Adrenal gland (tissue), 12 donors: Measurements from ENCODE around the gene TENT5A. TPM values are rescaled to one million over a fixed set of nuclear protein-coding genes. Genes with fewer than 3 reads are reported as not detected.

Source experiments
- DNase-seq, 7 donors: peaks; one replicate each; pipeline ENCODE4 v3.0.0-alpha.2; 2019 to 2020
- H3K27ac ChIP-seq, 5 donors: fragments of 200-600 bp; sonication (generic) in 4 of 5; 1 replicate in 3 of 5; 2 replicates in 2 of 5; pipeline versions ENCODE4 v1.5.1 to v1.8.0; 2016 to 2020; ENCODE audit warnings: mild to moderate bottlenecking in 1 of 5
- H3K27me3 ChIP-seq: fragments of 200-600 bp; 2 replicates; pipeline ENCODE4 v1.8.0; 2021
- H3K36me3 ChIP-seq, 2 donors: fragments of 200-600 bp; replicated peaks in 1 of 2; 1 replicate in 1 of 2; 2 replicates in 1 of 2; pipeline versions ENCODE4 v1.5.1 to v1.8.0; 2018 to 2022
- H3K4me1 ChIP-seq, 2 donors: fragments of 200-600 bp; replicated peaks in 1 of 2; 1 replicate in 1 of 2; 2 replicates in 1 of 2; pipeline versions ENCODE4 v1.5.1 to v1.8.0; 2018 to 2021
- H3K4me3 ChIP-seq, 4 donors: fragments of 200-600 bp; sonication (generic) in 3 of 4; one replicate each; pipeline ENCODE4 v1.5.1; 2016 to 2018
- H3K9me3 ChIP-seq, 3 donors: fragments of 200-600 bp; sonication (generic) in 1 of 3; replicated peaks in 1 of 3; 1 replicate in 2 of 3; 2 replicates in 1 of 3; pipeline versions ENCODE4 v1.5.1 to v1.8.0; 2016 to 2021
- POLR2A ChIP-seq, 2 donors: fragments of 450-650 bp; IDR thresholded peaks; one replicate each; pipeline ENCODE4 v1.6.1; 2017; ENCODE audit warnings: antibody characterized with exemption in 2 of 2, mild to moderate bottlenecking in 2 of 2, moderate library complexity in 1 of 2
- WGBS, 4 donors: extraction: QIAGEN DNeasy Blood & Tissue Kit in 2 of 4; methylation state at CpG; one replicate each; pipeline versions ENCODE4 v1.1.5 to v1.1.7; 2013 to 2017; 5-methylcytosine and 5-hydroxymethylcytosine counted together
- intact Hi-C, 2 donors: fragments of 100-400 bp; cut with DNase I; formaldehyde crosslinking; loops; one replicate each; pipeline versions ENCODE4 v1.14.1 to v1.15.0; 2022 to 2023
- polyA plus RNA-seq, 3 donors: library from polyadenylated mRNA; stranded (reverse); fragments of 200-250 nt in 2 of 3; fragments of 350-450 nt in 1 of 3; fragmentation: Illumina TruSeq in 1 of 3; extraction: RNeasy Lipid Tissue Mini Kit (QIAGEN cat#74804) in 1 of 3; gene quantifications; one replicate each; pipeline ENCODE4 v1.2.3, GENCODE V29; 2013 to 2014
- total RNA-seq, 9 donors: library from RNA; depleted of rRNA in 4 of 9; stranded (reverse); fragments of >200 nt in 4 of 9; fragments of 120-200 nt in 1 of 9; fragmentation: NEBNext Ultra II Directional in 1 of 9; extraction: Animal tissue kit (Norgen Biotek cat#: 25700) in 1 of 9; gene quantifications; one replicate each; pipeline versions ENCODE4 v1.1.0 to v1.2.4, GENCODE V29; 2013 to 2023
- TF ChIP-seq, protein P1 (sequence below), 6 experiments: fragments of 450-650 bp in 4 of 6; fragments of 200-600 bp in 2 of 6; sonication (generic) in 1 of 6; IDR thresholded peaks; 1 replicate in 5 of 6; 2 replicates in 1 of 6; pipeline versions ENCODE4 v1.5.1 to v1.8.0; 2016 to 2021; ENCODE audit warnings: antibody characterized with exemption in 6 of 6, mild to moderate bottlenecking in 2 of 6, moderate library complexity in 1 of 6
- donor health status: healthy with polysubstance abuse.
- donor health status: Bipolar disorder and iron deficiency.
- donor health status: DM: yes; HTN: yes; CAD: no.
- donor health status: DM: no; HTN: no; CAD: no.
- donor health status: DM: no; HTN: no; CAD: no.
- donor health status: DM: yes; HTN: yes; CAD: no.

TENT5A gene
- total and polyA plus RNA-seq, 12 donors = 4.4 to 24.6 (median 15.4) TPM

DNA sequence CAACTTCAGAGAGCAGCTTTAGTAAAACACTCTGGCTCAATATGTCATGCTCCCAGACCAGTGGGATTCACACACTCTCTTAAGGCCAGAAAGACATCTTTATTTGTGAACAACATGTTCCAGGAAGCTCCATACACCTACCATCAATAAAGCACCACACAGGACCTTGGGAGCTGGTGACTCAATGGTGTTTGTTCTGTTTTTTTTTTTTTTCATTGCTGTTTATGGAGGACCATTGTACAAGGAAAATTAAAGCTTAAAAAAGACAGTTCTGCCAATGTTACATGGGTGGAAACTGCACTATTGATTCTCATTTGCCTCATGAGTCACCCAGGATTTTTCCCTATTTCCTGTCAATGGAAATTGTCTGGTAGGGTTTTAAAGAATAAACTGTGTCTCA, 36.3 kb upstream of the TENT5A start:
- H3K4me1 ChIP-seq = peaks cover 6 to 26% of the 10 kb centered on the region in 2 donors
- DNase-seq = peak in 3 of 7 donors; percentile 11 to 34 (median 14)
- intact Hi-C loops = no loop called here
- TF ChIP-seq, protein P1, sequence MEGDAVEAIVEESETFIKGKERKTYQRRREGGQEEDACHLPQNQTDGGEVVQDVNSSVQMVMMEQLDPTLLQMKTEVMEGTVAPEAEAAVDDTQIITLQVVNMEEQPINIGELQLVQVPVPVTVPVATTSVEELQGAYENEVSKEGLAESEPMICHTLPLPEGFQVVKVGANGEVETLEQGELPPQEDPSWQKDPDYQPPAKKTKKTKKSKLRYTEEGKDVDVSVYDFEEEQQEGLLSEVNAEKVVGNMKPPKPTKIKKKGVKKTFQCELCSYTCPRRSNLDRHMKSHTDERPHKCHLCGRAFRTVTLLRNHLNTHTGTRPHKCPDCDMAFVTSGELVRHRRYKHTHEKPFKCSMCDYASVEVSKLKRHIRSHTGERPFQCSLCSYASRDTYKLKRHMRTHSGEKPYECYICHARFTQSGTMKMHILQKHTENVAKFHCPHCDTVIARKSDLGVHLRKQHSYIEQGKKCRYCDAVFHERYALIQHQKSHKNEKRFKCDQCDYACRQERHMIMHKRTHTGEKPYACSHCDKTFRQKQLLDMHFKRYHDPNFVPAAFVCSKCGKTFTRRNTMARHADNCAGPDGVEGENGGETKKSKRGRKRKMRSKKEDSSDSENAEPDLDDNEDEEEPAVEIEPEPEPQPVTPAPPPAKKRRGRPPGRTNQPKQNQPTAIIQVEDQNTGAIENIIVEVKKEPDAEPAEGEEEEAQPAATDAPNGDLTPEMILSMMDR (IDR thresholded peaks at IDR 0.05) = no peak
- TF ChIP-seq POLR2A (IDR thresholded peaks at IDR 0.05) = no peak
- peak overlapping the region in 1 of 5 donors; percentile 4 for H3K27ac ChIP-seq
- H3K4me3 ChIP-seq = no peak overlapping the region
- H3K9me3 ChIP-seq = no peaks in the 10 kb centered on the region
- H3K36me3 ChIP-seq = no peaks in the 10 kb centered on the region
- H3K27me3 ChIP-seq = no peaks in the 10 kb centered on the region

DNA sequence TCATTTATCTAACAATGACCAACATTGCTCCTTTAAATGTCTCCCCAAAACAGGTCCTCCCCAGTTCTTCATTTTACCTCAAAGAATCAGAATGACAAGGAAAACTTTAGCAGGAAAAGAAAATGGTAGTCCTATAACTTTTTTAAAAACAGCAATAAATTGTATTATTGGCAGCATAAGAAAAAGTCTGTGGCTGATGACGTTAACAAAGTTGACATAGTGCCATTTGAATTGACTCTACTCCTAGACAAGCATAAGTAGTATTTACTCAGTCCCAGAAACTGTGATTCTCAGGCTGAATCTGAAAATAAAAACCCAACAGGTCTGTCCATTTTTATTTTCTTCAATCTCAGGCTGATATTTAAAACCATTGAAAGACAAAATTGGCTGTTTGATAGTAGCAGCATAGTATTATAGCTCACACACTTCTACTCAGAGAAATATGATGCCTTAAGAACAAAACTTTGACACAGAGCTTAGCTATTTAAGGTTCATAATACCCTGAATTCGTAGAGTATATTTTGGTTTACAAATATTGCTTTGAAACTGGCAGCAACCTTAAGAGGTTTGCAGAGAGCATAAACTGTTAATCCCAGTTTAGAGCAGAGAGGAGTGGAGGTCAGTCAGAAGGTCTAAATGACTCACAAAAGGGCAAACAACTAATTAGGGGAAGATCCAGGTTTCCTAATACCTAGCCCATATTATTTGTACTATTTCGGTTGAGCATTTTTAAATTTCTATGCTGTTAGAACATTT, 35.0 kb upstream of the TENT5A start:
- Histone ChIP-seq H3K27ac (peak overlapping the region in 1 of 5 donors; percentile 48), H3K36me3 (no peaks in the 10 kb centered on the region), H3K9me3 (no peaks in the 10 kb centered on the region), H3K4me1 (peaks cover 6 to 26% of the 10 kb centered on the region in 2 donors), H3K27me3 (no peaks in the 10 kb centered on the region), H3K4me3 (no peak overlapping the region)
- intact Hi-C loops = no loop called here
- WGBS, 4 donors = 43 to 52% (median 45%) methylated on average over 3 of the region's 3 CpGs
- TF ChIP-seq POLR2A (IDR thresholded peaks at IDR 0.05) = no peak
- TF ChIP-seq, protein P1 (IDR thresholded peaks at IDR 0.05) = no peak
- DNase-seq = no peak

DNA sequence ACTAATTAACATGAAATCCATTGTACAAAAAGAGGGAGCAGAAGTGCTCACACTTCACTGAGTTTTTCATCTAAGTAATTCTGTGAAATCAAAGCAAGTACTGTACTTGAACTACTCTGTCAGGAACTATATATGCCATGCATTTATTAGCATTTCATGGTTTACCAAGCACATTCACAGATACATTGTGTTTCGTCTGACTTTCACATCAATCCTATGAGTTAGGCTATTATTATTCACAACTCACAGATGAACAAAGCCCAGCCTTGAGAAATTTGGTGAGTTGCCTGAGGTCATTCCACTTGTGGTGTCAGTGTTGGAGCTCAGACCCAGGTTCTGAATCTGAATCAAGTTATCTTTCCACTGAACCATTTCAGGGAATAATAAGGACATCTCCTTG, 33.7 kb upstream of the TENT5A start:
- 36 to 85% (median 60%) methylated on average over 1 of the region's 1 CpG for WGBS, 4 donors
- H3K27me3 ChIP-seq = no peaks in the 10 kb centered on the region
- peaks cover 6 to 26% of the 10 kb centered on the region in 2 donors for H3K4me1 ChIP-seq
- H3K36me3 ChIP-seq = no peaks in the 10 kb centered on the region
- intact Hi-C loops = no loop called here
- TF ChIP-seq POLR2A (IDR thresholded peaks at IDR 0.05) = no peak
- TF ChIP-seq, protein P1 (IDR thresholded peaks at IDR 0.05) = no peak
- H3K9me3 ChIP-seq = no peaks in the 10 kb centered on the region
- no peak overlapping the region for H3K27ac ChIP-seq
- no peak for DNase-seq
- H3K4me3 ChIP-seq = no peak overlapping the region

DNA sequence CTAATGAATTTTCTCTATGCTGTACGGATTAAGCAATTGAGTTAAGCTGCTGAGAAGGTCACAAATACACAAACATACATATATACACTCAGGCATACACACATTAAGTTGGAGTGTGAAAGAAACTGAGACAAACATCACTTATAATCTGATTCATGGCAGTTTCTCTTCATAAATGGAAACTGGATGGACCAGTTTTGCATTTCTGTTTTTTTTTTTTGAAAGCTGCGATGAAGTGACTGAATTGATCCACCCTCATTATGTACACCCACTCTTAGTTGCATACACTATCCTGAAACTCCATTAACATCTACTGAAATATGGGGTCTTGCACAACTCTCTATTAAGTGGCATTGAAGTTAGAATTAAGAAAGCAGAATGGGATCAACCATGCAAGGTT, 32.9 kb upstream of the TENT5A start:
- no peak overlapping the region for H3K4me3 ChIP-seq
- 89 to 98% (median 93%) methylated on average over 2 of the region's 2 CpGs for WGBS, 4 donors
- no peaks in the 10 kb centered on the region for H3K36me3 ChIP-seq
- no peaks in the 10 kb centered on the region for H3K27me3 ChIP-seq
- DNase-seq = no peak
- TF ChIP-seq POLR2A (IDR thresholded peaks at IDR 0.05) = no peak
- TF ChIP-seq, protein P1 (IDR thresholded peaks at IDR 0.05) = no peak
- H3K27ac ChIP-seq = no peak overlapping the region
- intact Hi-C loops = no loop called here
- H3K4me1 ChIP-seq = peaks cover 6 to 26% of the 10 kb centered on the region in 2 donors
- H3K9me3 ChIP-seq = no peaks in the 10 kb centered on the region
